ENCODE measurements around the gene DMP1.

DMP1 gene

DNA sequence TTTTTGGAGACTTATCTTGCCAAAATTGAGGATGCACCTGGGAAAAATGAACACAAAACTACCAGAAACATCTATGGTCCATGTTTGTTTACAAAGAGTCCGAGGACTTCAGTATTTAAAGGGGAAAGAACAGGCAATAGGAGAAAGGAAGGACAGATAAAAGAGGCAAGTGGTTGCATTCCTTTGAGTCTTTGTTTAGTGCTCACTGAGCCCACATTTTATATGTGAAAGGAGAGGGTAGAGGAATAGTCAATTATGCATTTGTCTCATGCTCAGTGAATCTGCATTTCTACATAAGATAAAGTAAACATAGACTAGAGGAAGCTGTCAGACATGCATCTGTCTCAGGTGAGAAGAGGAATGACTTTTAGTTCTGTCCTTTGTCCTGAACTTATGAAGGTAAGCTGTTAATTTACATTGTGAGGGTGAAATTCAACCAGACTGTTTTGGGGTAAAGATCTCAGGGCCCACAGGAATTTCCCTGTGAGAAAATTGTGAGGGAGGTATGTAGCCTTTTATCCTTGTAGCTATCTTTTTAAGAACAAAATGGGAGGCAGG, 4.5 kb downstream of the DMP1 start:
- Histone ChIP-seq H2AFZ (ENCODE audit: low read length) (no peak overlapping the region), H3K79me2 (ENCODE audit: low read length) (no peaks in the 10 kb centered on the region), H3K27me3 (replicated peaks; ENCODE audit: insufficient read depth, low read length) (no peaks in the 10 kb centered on the region), H3F3A (ENCODE audit: insufficient read depth, low read length) (no peaks in the 10 kb centered on the region), H3K36me3 (replicated peaks; ENCODE audit: insufficient read depth, low read length) (no peaks in the 10 kb centered on the region), H3K9me3 (replicated peaks; ENCODE audit: insufficient read depth, low read length) (no peaks in the 10 kb centered on the region), H3K9ac (ENCODE audit: low read length) (no peak overlapping the region), H4K20me1 (ENCODE audit: insufficient read depth, low read length) (no peaks in the 10 kb centered on the region), H3K27ac (ENCODE audit: low read length) (no peak overlapping the region), H3K4me3 (ENCODE audit: low read length) (no peak overlapping the region), H3K4me2 (ENCODE audit: low read depth, low read length) (no peak overlapping the region), H3K4me1 (ENCODE audit: low read length) (peaks cover 11% of the 10 kb centered on the region; the same call in 1 of the 2 replicates), H3K9me2 (replicated peaks; ENCODE audit: insufficient read depth, low read length) (no peaks in the 10 kb centered on the region)
- TF ChIP-seq, protein P1, sequence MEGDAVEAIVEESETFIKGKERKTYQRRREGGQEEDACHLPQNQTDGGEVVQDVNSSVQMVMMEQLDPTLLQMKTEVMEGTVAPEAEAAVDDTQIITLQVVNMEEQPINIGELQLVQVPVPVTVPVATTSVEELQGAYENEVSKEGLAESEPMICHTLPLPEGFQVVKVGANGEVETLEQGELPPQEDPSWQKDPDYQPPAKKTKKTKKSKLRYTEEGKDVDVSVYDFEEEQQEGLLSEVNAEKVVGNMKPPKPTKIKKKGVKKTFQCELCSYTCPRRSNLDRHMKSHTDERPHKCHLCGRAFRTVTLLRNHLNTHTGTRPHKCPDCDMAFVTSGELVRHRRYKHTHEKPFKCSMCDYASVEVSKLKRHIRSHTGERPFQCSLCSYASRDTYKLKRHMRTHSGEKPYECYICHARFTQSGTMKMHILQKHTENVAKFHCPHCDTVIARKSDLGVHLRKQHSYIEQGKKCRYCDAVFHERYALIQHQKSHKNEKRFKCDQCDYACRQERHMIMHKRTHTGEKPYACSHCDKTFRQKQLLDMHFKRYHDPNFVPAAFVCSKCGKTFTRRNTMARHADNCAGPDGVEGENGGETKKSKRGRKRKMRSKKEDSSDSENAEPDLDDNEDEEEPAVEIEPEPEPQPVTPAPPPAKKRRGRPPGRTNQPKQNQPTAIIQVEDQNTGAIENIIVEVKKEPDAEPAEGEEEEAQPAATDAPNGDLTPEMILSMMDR (IDR thresholded peaks at IDR 0.05; ENCODE audit: low read length), result no peak
- TF ChIP-seq EZH2 (optimal IDR thresholded peaks at IDR 0.05; ENCODE audit: low read depth, low read length), result no peak
- no peak for TF ChIP-seq EZH2phosphoT487 (IDR thresholded peaks at IDR 0.05; ENCODE audit: low read length)
- DNase-seq, result no peak

DNA sequence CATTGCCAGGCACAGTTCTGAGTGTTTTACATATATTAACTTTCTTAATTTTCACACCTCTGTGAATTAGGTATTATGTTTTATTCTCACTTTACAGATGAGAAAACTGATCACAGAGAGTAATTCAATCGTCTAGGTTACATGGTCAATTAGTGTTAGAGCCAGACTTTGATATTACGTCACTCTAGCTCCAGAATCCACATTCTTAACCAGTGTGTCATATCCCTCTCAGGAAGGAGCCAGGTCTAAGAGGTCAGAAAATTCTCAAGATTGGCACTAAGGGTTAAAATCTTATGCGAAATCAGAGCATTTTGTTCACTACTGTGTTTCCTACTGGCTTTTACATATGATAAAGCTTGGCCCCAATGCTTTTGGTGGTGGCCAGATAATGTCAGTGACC, 7.4 kb downstream of the DMP1 start:
- no peak overlapping the region for H3K4me2 ChIP-seq (ENCODE audit: low read depth, low read length)
- H3K4me3 ChIP-seq (ENCODE audit: low read length), result no peak overlapping the region

DNA sequence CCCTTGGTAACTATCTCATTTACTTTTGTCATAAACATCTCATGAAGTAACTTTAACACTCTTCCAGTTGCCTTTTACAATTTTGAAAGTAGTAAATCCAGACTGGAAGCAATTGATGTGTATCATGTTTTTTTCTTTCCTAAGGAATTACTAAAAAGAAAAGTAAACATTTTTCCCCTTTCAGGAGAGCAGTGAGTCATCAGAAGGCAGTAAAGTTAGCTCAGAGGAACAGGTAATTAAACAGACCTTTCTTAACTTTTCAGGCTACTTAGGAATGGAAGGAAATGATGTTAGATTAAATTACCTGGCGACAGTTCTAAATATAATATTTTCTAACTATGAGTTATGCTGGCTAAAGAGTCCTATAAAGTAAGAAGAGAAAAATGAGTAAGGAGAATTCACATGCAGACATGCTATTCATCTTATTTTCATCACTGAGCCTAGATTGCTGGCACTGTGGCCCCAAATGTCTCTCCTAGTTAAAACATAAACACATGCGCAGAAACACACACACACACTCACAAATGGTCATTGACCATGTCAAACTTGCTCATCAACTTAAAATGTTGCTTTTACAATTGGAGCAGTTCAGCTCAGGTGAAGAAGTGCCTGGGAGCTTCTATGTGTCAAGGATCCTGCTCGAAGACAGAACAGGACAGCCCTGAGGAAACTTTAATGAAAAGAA, 9.3 kb downstream of the DMP1 start:
- no peaks in the 10 kb centered on the region for H3K4me1 ChIP-seq (ENCODE audit: low read length)
- H3K27me3 ChIP-seq (replicated peaks; ENCODE audit: insufficient read depth, low read length), result no peaks in the 10 kb centered on the region
- TF ChIP-seq EZH2 (optimal IDR thresholded peaks at IDR 0.05; ENCODE audit: low read depth, low read length) (no peak), EZH2phosphoT487 (IDR thresholded peaks at IDR 0.05; ENCODE audit: low read length) (no peak)
- TF ChIP-seq, protein P1 (IDR thresholded peaks at IDR 0.05; ENCODE audit: low read length), result no peak
- no peaks in the 10 kb centered on the region for H4K20me1 ChIP-seq (ENCODE audit: insufficient read depth, low read length)
- H3K36me3 ChIP-seq (replicated peaks; ENCODE audit: insufficient read depth, low read length), result no peaks in the 10 kb centered on the region
- H2AFZ ChIP-seq (ENCODE audit: low read length), result no peak overlapping the region
- H3K9me3 ChIP-seq (replicated peaks; ENCODE audit: insufficient read depth, low read length), result no peaks in the 10 kb centered on the region
- H3K9me2 ChIP-seq (replicated peaks; ENCODE audit: insufficient read depth, low read length), result no peaks in the 10 kb centered on the region
- no peak overlapping the region for H3K4me2 ChIP-seq (ENCODE audit: low read depth, low read length)
- no peak for DNase-seq
- no peaks in the 10 kb centered on the region for H3F3A ChIP-seq (ENCODE audit: insufficient read depth, low read length)
- H3K27ac ChIP-seq (ENCODE audit: low read length), result no peak overlapping the region
- no peak overlapping the region for H3K9ac ChIP-seq (ENCODE audit: low read length)
- H3K79me2 ChIP-seq (ENCODE audit: low read length), result no peaks in the 10 kb centered on the region
- H3K4me3 ChIP-seq (ENCODE audit: low read length), result no peak overlapping the region

More for the DNA sequence above, 7.4 kb downstream of the DMP1 start:
- H3K79me2 ChIP-seq (ENCODE audit: low read length), result no peaks in the 10 kb centered on the region
- H3K9me2 ChIP-seq (replicated peaks; ENCODE audit: insufficient read depth, low read length), result no peaks in the 10 kb centered on the region
- no peaks in the 10 kb centered on the region for H3K9me3 ChIP-seq (replicated peaks; ENCODE audit: insufficient read depth, low read length)
- H3K36me3 ChIP-seq (replicated peaks; ENCODE audit: insufficient read depth, low read length), result no peaks in the 10 kb centered on the region
- H3K27ac ChIP-seq (ENCODE audit: low read length), result no peak overlapping the region
- no peaks in the 10 kb centered on the region for H3F3A ChIP-seq (ENCODE audit: insufficient read depth, low read length)
- no peaks in the 10 kb centered on the region for H3K4me1 ChIP-seq (ENCODE audit: low read length)
- H3K9ac ChIP-seq (ENCODE audit: low read length), result no peak overlapping the region
- H3K27me3 ChIP-seq (replicated peaks; ENCODE audit: insufficient read depth, low read length), result no peaks in the 10 kb centered on the region
- no peak for TF ChIP-seq EZH2 (optimal IDR thresholded peaks at IDR 0.05; ENCODE audit: low read depth, low read length)
- TF ChIP-seq, protein P1 (IDR thresholded peaks at IDR 0.05; ENCODE audit: low read length), result no peak
- TF ChIP-seq EZH2phosphoT487 (IDR thresholded peaks at IDR 0.05; ENCODE audit: low read length), result no peak
- H4K20me1 ChIP-seq (ENCODE audit: insufficient read depth, low read length), result no peaks in the 10 kb centered on the region
- DNase-seq, result no peak
- H2AFZ ChIP-seq (ENCODE audit: low read length), result no peak overlapping the region
